ENCODE data around the gene ARHGAP26. TPM values are rescaled to one million over a fixed set of nuclear protein-coding genes. Genes with fewer than 3 reads are reported as not detected.

The ARHGAP26 gene
- polyA plus RNA-seq, 3 donors: 26.5 to 56.8 (median 28.7) TPM

DNA sequence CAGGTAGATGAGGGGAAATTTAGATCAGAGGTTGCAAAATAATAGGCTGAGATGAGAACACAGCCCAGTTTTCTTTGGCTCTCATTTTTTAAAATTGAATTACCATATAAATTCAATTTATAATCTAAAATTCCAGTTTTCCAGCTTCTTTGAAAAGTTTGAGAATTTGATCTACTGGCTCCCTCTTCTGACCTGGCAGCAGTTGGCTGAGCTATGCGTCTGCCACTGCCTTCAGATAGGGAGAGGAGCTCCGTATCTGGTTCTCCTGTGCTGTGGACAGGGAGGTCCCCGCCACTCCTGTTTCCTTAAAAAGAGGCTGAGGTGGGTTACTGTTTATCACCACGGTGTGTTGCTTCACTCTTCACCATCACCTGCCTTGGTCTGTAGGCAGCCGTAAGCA lies 103.7 kb downstream of the ARHGAP26 start:
- Mint-ChIP-seq H3K27me3 (ENCODE audit: low read depth in 3 of 3) (peaks cover 0 to 2% (median 0%) of the 10 kb centered on the region in 3 donors), H3K27ac (peak overlapping the region in 1 of 7 donors; percentile 28), H3K9me3 (peaks cover 0 to 3% (median 0%) of the 10 kb centered on the region in 7 donors), H3K4me1 (peaks cover 50% of the 10 kb centered on the region), H3K36me3 (peaks cover 56 to 68% of the 10 kb centered on the region in 2 donors), H3K4me3 (no peak overlapping the region)
- H3K9ac ChIP-seq (ENCODE audit: insufficient read depth, low read length, poor library complexity, severe bottlenecking): no peak overlapping the region
- peaks cover 22 to 73% of the 10 kb centered on the region in 2 donors for H3K36me3 ChIP-seq (replicated peaks in 1 of 2; ENCODE audit: control insufficient read depth in 1 of 2, insufficient read depth in 2 of 2, low read length in 2 of 2)
- no peak overlapping the region for H3K27ac ChIP-seq (ENCODE audit: low read depth in 1 of 2, low read length in 2 of 2)
- peaks cover 78% of the 10 kb centered on the region for H3K79me2 ChIP-seq (ENCODE audit: insufficient read depth, low read length)
- peaks cover 0 to 9% of the 10 kb centered on the region in 2 donors for H3K4me1 ChIP-seq (ENCODE audit: control insufficient read depth in 1 of 2, insufficient read depth in 2 of 2, low read length in 2 of 2)
- H3K4me2 ChIP-seq (replicated peaks; ENCODE audit: extremely low read depth, low read length, poor library complexity, severe bottlenecking): no peak overlapping the region
- no peaks in the 10 kb centered on the region for H3K9me3 ChIP-seq (replicated peaks in 1 of 2; ENCODE audit: control insufficient read depth in 1 of 2, insufficient read depth in 1 of 2, low read length in 2 of 2)
- TF ChIP-seq CTCF (IDR thresholded peaks at IDR 0.05): no peak
- no peak overlapping the region for H2AFZ ChIP-seq (ENCODE audit: insufficient read depth, low read depth, low read length, poor library complexity, severe bottlenecking)
- DNase-seq: no peak
- H3K4me3 ChIP-seq (replicated peaks in 1 of 3; ENCODE audit: low read depth in 2 of 3, low read length in 3 of 3): no peak overlapping the region
- intact Hi-C loops (cut with micrococcal nuclease): no loop called here
- H4K20me1 ChIP-seq (ENCODE audit: insufficient read depth, low read length): peaks cover 100% of the 10 kb centered on the region
- no peaks in the 10 kb centered on the region for H3K27me3 ChIP-seq (ENCODE audit: control insufficient read depth in 2 of 2, insufficient read depth in 2 of 2, low read length in 2 of 2)
- no CpG with 5 or more reads among the region's 5 CpGs for WGBS (ENCODE audit: insufficient coverage)

DNA sequence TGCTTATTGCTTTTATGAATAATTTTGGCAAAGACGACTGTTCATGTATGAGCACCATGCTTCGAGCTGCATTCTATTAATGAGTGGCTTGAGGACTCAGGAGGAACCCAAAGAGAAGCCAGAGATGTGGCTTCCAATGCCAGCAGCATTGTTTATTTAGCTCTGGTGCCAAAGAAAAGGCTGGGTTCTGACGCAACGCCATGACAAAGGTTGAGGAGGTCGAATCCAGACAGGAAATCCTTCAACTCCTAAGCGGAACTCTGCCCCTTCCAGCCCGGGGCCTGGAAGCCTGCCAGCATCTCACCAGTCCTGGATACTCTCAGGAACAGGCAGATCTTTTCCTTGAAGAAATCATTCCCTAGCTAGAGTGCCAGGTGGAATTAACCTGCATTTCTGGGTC lies 104.4 kb downstream of the ARHGAP26 start:
- Histone ChIP-seq H3K4me2 (replicated peaks; ENCODE audit: extremely low read depth, low read length, poor library complexity, severe bottlenecking) (no peak overlapping the region), H4K20me1 (ENCODE audit: insufficient read depth, low read length) (peaks cover 100% of the 10 kb centered on the region)
- 79% methylated on average over 4 of the region's 7 CpGs for WGBS (ENCODE audit: insufficient coverage)

More for the DNA sequence above, 104.4 kb downstream of the ARHGAP26 start:
- Mint-ChIP-seq H3K27me3 (ENCODE audit: low read depth in 3 of 3) (peaks cover 0 to 2% (median 0%) of the 10 kb centered on the region in 3 donors), H3K27ac (no peak overlapping the region), H3K4me1 (peaks cover 46% of the 10 kb centered on the region), H3K4me3 (no peak overlapping the region), H3K9me3 (peaks cover 0 to 3% (median 0%) of the 10 kb centered on the region in 7 donors), H3K36me3 (peaks cover 62 to 73% of the 10 kb centered on the region in 2 donors)
- H3K79me2 ChIP-seq (ENCODE audit: insufficient read depth, low read length): peaks cover 71% of the 10 kb centered on the region
- no peak for TF ChIP-seq CTCF (IDR thresholded peaks at IDR 0.05)
- peak in 1 of 3 donors; percentile 15 for DNase-seq
- H3K4me3 ChIP-seq (replicated peaks in 1 of 3; ENCODE audit: low read depth in 2 of 3, low read length in 3 of 3): no peak overlapping the region
- peaks cover 26 to 79% of the 10 kb centered on the region in 2 donors for H3K36me3 ChIP-seq (replicated peaks in 1 of 2; ENCODE audit: control insufficient read depth in 1 of 2, insufficient read depth in 2 of 2, low read length in 2 of 2)
- H2AFZ ChIP-seq (ENCODE audit: insufficient read depth, low read depth, low read length, poor library complexity, severe bottlenecking): no peak overlapping the region
- peaks cover 0 to 9% of the 10 kb centered on the region in 2 donors for H3K4me1 ChIP-seq (ENCODE audit: control insufficient read depth in 1 of 2, insufficient read depth in 2 of 2, low read length in 2 of 2)
- intact Hi-C loops (cut with micrococcal nuclease): no loop called here
- no peak overlapping the region for H3K27ac ChIP-seq (ENCODE audit: low read depth in 1 of 2, low read length in 2 of 2)
- H3K27me3 ChIP-seq (ENCODE audit: control insufficient read depth in 2 of 2, insufficient read depth in 2 of 2, low read length in 2 of 2): no peaks in the 10 kb centered on the region
- no peak overlapping the region for H3K9ac ChIP-seq (ENCODE audit: insufficient read depth, low read length, poor library complexity, severe bottlenecking)
- no peaks in the 10 kb centered on the region for H3K9me3 ChIP-seq (replicated peaks in 1 of 2; ENCODE audit: control insufficient read depth in 1 of 2, insufficient read depth in 1 of 2, low read length in 2 of 2)
